T47D (cell line): Measurements from ENCODE around the gene SVOP.

Experiments used
- DNase-seq, 2 experiments: peaks; one replicate each; pipeline versions ENCODE4 v3.0.0 to v3.0.0-alpha.2; 2011 to 2012; ENCODE audit warnings: low read depth in 1 of 2, low spot score in 1 of 2
- JUND ChIP-seq: IDR thresholded peaks from 2 replicates; pipeline ENCODE4 v1.6.1; 2012; ENCODE audit warnings: low read depth
- in situ Hi-C: cut with HindIII; loops from 2 replicates; pipeline ENCODE4 v1.10.0; 2016; ENCODE audit warnings: low sequenced_read_pairs, low pct_unique_long_range_greater_than_20kb

SVOP gene

GRCh38 chr12:108964371-108965352, 56.2 kb downstream of the SVOP start:
- in situ Hi-C loops: no loop called here
- no peak for DNase-seq
- TF ChIP-seq JUND: no peak

- no peak for DNase-seq
- TF ChIP-seq JUND: no peak
- in situ Hi-C loops: no loop called here
These were observed 58.6 kb downstream of the SVOP start for GRCh38 chr12:108962256-108962655.

- DNase-seq: no peak
- in situ Hi-C loops: no loop called here
- TF ChIP-seq JUND: no peak
These were observed 60.9 kb downstream of the SVOP start for GRCh38 chr12:108959748-108960655.

- no peak for TF ChIP-seq JUND
- in situ Hi-C loops: no loop called here
- peak in 1 of 2 experiments; percentile 48 for DNase-seq
These were observed 65.5 kb downstream of the SVOP start for GRCh38 chr12:108955225-108955835.

- DNase-seq: peak in 1 of 2 experiments; percentile 85
- in situ Hi-C loops: no loop called here
- TF ChIP-seq JUND: no peak
These were observed 69.7 kb downstream of the SVOP start for GRCh38 chr12:108950991-108951739.

GRCh38 chr12:108949976-108950375, 70.9 kb downstream of the SVOP start:
- in situ Hi-C loops: no loop called here
- DNase-seq: no peak
- TF ChIP-seq JUND: no peak

- DNase-seq: no peak
- TF ChIP-seq JUND: no peak
- in situ Hi-C loops: no loop called here
These were observed 72.5 kb downstream of the SVOP start for GRCh38 chr12:108948367-108948766.

GRCh38 chr12:108947097-108947496, 73.8 kb downstream of the SVOP start:
- no peak for DNase-seq
- TF ChIP-seq JUND: no peak
- in situ Hi-C loops: no loop called here

GRCh38 chr12:108940138-108940537, 80.7 kb downstream of the SVOP start:
- in situ Hi-C loops: no loop called here
- TF ChIP-seq JUND: no peak
- no peak for DNase-seq

- DNase-seq: peak; percentile 72 to 83
- in situ Hi-C loops: no loop called here
- no peak for TF ChIP-seq JUND
These were observed 81.3 kb downstream of the SVOP start for GRCh38 chr12:108939594-108939993.

GRCh38 chr12:108938247-108938924, 82.5 kb downstream of the SVOP start:
- no peak for DNase-seq
- TF ChIP-seq JUND: no peak
- in situ Hi-C loops: no loop called here
